H1 (cell line): Measurements from ENCODE around the gene ELMO1. TPM values are rescaled to one million over a fixed set of nuclear protein-coding genes. Genes with fewer than 3 reads are reported as not detected.

ENCODE experiments used
- CHD2 ChIP-seq: IDR thresholded peaks from 2 replicates; pipeline ENCODE4 v1.6.1; 2012; ENCODE audit warnings: low read length, improper control_type of control experiment
- CHD7 ChIP-seq: fragments of 300-600 bp; sonication (generic); IDR thresholded peaks from 2 replicates; pipeline ENCODE4 v1.7.1; 2012; ENCODE audit warnings: low read length, moderate library complexity, mild to moderate bottlenecking, inconsistent platforms; ENCODE audit not compliant: insufficient replicate concordance
- CTBP2 ChIP-seq: IDR thresholded peaks from 2 replicates; pipeline ENCODE4 v1.7.0; 2011; ENCODE audit warnings: borderline replicate concordance, mild to moderate bottlenecking, moderate library complexity, mixed read lengths, low read length; ENCODE audit not compliant: insufficient read depth, insufficient read length
- HDAC6 ChIP-seq: IDR thresholded peaks from one replicate; pipeline ENCODE4 v1.7.1; 2012; ENCODE audit warnings: low read depth, mild to moderate bottlenecking, inconsistent platforms, low read length, moderate library complexity
- JUND ChIP-seq: IDR thresholded peaks from 2 replicates; pipeline ENCODE4 v1.6.1; 2011; ENCODE audit warnings: mild to moderate bottlenecking, improper control_type of control experiment, low read length
- RBBP5 ChIP-seq: IDR thresholded peaks from 2 replicates; pipeline ENCODE4 v1.7.1; 2012; ENCODE audit warnings: low read depth, mild to moderate bottlenecking, inconsistent platforms, low read length, moderate library complexity, borderline replicate concordance
- RNF2 ChIP-seq: fragments of 200-900, 300-1000 bp; sonication (generic); IDR thresholded peaks from 2 replicates; pipeline ENCODE4 v1.7.1; 2016; ENCODE audit warnings: borderline replicate concordance, low read depth, mild to moderate bottlenecking, antibody characterized with exemption, low read length; ENCODE audit not compliant: poor library complexity, severe bottlenecking; ENCODE audit errors: missing control alignments
- SAP30 ChIP-seq: fragments of 300-600 bp; sonication (generic); IDR thresholded peaks from 2 replicates; pipeline ENCODE4 v1.7.1; 2012; ENCODE audit warnings: low read length, moderate library complexity, mild to moderate bottlenecking, inconsistent platforms; ENCODE audit not compliant: insufficient read depth, insufficient replicate concordance
- SIRT6 ChIP-seq: IDR thresholded peaks from one replicate; pipeline ENCODE4 v1.7.1; 2012; ENCODE audit warnings: low read length, inconsistent platforms
- SIX5 ChIP-seq: IDR thresholded peaks from 2 replicates; pipeline ENCODE4 v1.6.1; 2011; ENCODE audit warnings: mild to moderate bottlenecking, low read depth, low read length
- polyA plus RNA-seq, 7 experiments: library from polyadenylated mRNA; depleted of rRNA in 3 of 7; stranded (reverse) in 5 of 7; unstranded in 2 of 7; fragments of >200 nt in 5 of 7; fragments of 200-250 nt in 2 of 7; gene quantifications; 1 replicate in 5 of 7; 2 replicates in 1 of 7; 4 replicates in 1 of 7; pipeline versions ENCODE4 v1.2.1 to v1.2.3, GENCODE V29; 2011 to 2013; ENCODE audit warnings: missing spikeins in 2 of 7, mixed read lengths in 2 of 7
- total RNA-seq: library from RNA; stranded (reverse); fragmentation: NEBNext Ultra II Directional; extraction: Animal tissue kit (Norgen Biotek cat#: 25700); gene quantifications from 2 replicates; pipeline ENCODE4 v1.2.1, GENCODE V29; 2021

The ELMO1 gene
- total and polyA plus RNA-seq, 2 of the 8 experiments (the other 6 are each of a cell fraction or from before 2014, with no cell fraction given), result 18.4 to 21.0 TPM

- TF ChIP-seq CHD7, result no peak
- TF ChIP-seq HDAC6, result no peak
- TF ChIP-seq CHD2, result no peak
- TF ChIP-seq SAP30, result no peak
- no peak for TF ChIP-seq JUND
- TF ChIP-seq SIX5, result no peak
- TF ChIP-seq CTBP2, result no peak
- no peak for TF ChIP-seq RNF2
- no peak for TF ChIP-seq RBBP5
- TF ChIP-seq SIRT6, result no peak
Measured at GRCh38 chr7:37119296-37119860, 329.3 kb downstream of the ELMO1 start (continued).
